GM23338 (cell line): ENCODE measurements around the gene GRIK1. TPM values are rescaled to one million over a fixed set of nuclear protein-coding genes. Genes with fewer than 3 reads are reported as not detected.

Source experiments
- ATAC-seq: fragments of 200-7000 bp; cut with Tn5 transposase; 3 replicates; pipeline ENCODE4 v1.9.1; 2020
- DNase-seq: peaks from one replicate; pipeline ENCODE4 v3.0.0-alpha.2; 2015; ENCODE audit warnings: low spot score
- H2AFZ ChIP-seq: fragments of 200-600 bp; sonication (generic); 2 replicates; pipeline ENCODE4 v1.8.0; 2016; ENCODE audit warnings: antibody characterized with exemption, mild to moderate bottlenecking, moderate library complexity
- H3F3A ChIP-seq: fragments of 200-600 bp; sonication (generic); replicated peaks from 2 replicates; pipeline ENCODE4 v1.8.0; 2017; ENCODE audit warnings: antibody characterized with exemption, mixed run types, low read depth
- H3K27ac ChIP-seq: fragments of 200-600 bp; sonication (generic); 2 replicates; pipeline ENCODE4 v1.6.1; 2016; ENCODE audit warnings: low read depth
- H3K27me3 ChIP-seq: fragments of 200-600 bp; sonication (generic); 2 replicates; pipeline ENCODE4 v1.8.0; 2016; ENCODE audit warnings: mild to moderate bottlenecking, mixed run types, moderate library complexity; ENCODE audit not compliant: insufficient read depth
- H3K36me3 ChIP-seq: fragments of 200-600 bp; sonication (generic); 2 replicates; pipeline ENCODE4 v1.8.0; 2016; ENCODE audit warnings: mild to moderate bottlenecking; ENCODE audit not compliant: insufficient read depth
- H3K4me1 ChIP-seq: fragments of 200-600 bp; sonication (generic); 2 replicates; pipeline ENCODE4 v1.8.0; 2016; ENCODE audit warnings: mild to moderate bottlenecking, moderate library complexity; ENCODE audit not compliant: insufficient read depth
- H3K4me2 ChIP-seq: fragments of 200-600 bp; sonication (generic); 2 replicates; pipeline ENCODE4 v1.7.1; 2017; ENCODE audit warnings: mixed run types
- H3K4me3 ChIP-seq: fragments of 200-600 bp; sonication (generic); 2 replicates; pipeline ENCODE4 v1.6.1; 2016; ENCODE audit warnings: mixed run types
- H3K79me2 ChIP-seq: fragments of 200-600 bp; sonication (generic); replicated peaks from 2 replicates; pipeline ENCODE4 v1.8.0; 2017; ENCODE audit warnings: mild to moderate bottlenecking; ENCODE audit not compliant: insufficient read depth
- H3K9me2 ChIP-seq: fragments of 200-600 bp; sonication (generic); 2 replicates; pipeline ENCODE4 v1.8.0; 2017; ENCODE audit not compliant: insufficient read depth
- H4K20me1 ChIP-seq: fragments of 200-600 bp; sonication (generic); replicated peaks from 2 replicates; pipeline ENCODE4 v1.8.0; 2017; ENCODE audit warnings: mild to moderate bottlenecking; ENCODE audit not compliant: insufficient read depth
- H3K27ac Mint-ChIP-seq: 2 replicates; pipeline ENCODE4 v1.8.0; 2020; ENCODE audit warnings: inconsistent platforms, mild to moderate bottlenecking, moderate library complexity, mixed read lengths
- H3K27me3 Mint-ChIP-seq: 3 replicates; pipeline ENCODE4 v1.8.0; 2022; ENCODE audit warnings: low read depth, mild to moderate bottlenecking, moderate library complexity, mixed read lengths, inconsistent platforms; ENCODE audit not compliant: insufficient read depth, poor library complexity
- H3K36me3 Mint-ChIP-seq: 3 replicates; pipeline ENCODE4 v1.8.0; 2021; ENCODE audit warnings: low read depth, mild to moderate bottlenecking, inconsistent platforms, moderate library complexity, mixed read lengths
- H3K4me1 Mint-ChIP-seq: 3 replicates; pipeline ENCODE4 v1.8.0; 2020; ENCODE audit warnings: mild to moderate bottlenecking, inconsistent platforms, mixed read lengths
- H3K4me3 Mint-ChIP-seq: 3 replicates; pipeline ENCODE4 v1.8.0; 2021; ENCODE audit warnings: moderate library complexity, mild to moderate bottlenecking, inconsistent platforms, mixed read lengths
- H3K9me3 Mint-ChIP-seq: 3 replicates; pipeline ENCODE4 v1.8.0; 2020; ENCODE audit warnings: moderate library complexity, mild to moderate bottlenecking, inconsistent platforms, mixed read lengths
- CREB1 ChIP-seq: fragments of 250-450 bp; sonication (Bioruptor Pico); IDR thresholded peaks from 2 replicates; pipeline ENCODE4 v1.5.0; 2020; ENCODE audit warnings: low read depth, mild to moderate bottlenecking, moderate library complexity
- CTCF ChIP-seq, 2 experiments: fragments of 200-600 bp in 1 of 2; sonication (generic) in 1 of 2; conservative IDR thresholded peaks; 2 replicates each; pipeline versions ENCODE4 v1.5.1 to v1.6.1; 2016 to 2017; ENCODE audit warnings: antibody characterized with exemption in 2 of 2, low read depth in 2 of 2, mild to moderate bottlenecking in 2 of 2, moderate library complexity in 1 of 2
- EZH2 ChIP-seq: fragments of 200-600 bp; sonication (generic); IDR thresholded peaks from one replicate; pipeline ENCODE4 v1.8.0; 2017; ENCODE audit warnings: antibody characterized with exemption, mild to moderate bottlenecking, low read depth; ENCODE audit not compliant: unreplicated experiment
- EZH2phosphoT487 ChIP-seq: fragments of 200-600 bp; sonication (generic); IDR thresholded peaks from one replicate; pipeline ENCODE4 v1.8.1; 2018; ENCODE audit warnings: antibody characterized with exemption; ENCODE audit not compliant: unreplicated experiment
- JUNB ChIP-seq: IDR thresholded peaks from one replicate; pipeline ENCODE4 v1.6.1; 2016; ENCODE audit warnings: antibody characterized with exemption; ENCODE audit not compliant: unreplicated experiment
- NANOG ChIP-seq: IDR thresholded peaks from 2 replicates; pipeline ENCODE4 v1.6.1; 2016; ENCODE audit warnings: antibody characterized with exemption, borderline replicate concordance
- POLR2AphosphoS5 ChIP-seq: IDR thresholded peaks from 2 replicates; pipeline ENCODE4 v1.6.1; 2016; ENCODE audit warnings: antibody characterized with exemption, low read depth
- REST ChIP-seq: IDR thresholded peaks from one replicate; pipeline ENCODE4 v1.6.1; 2018; ENCODE audit warnings: antibody characterized with exemption; ENCODE audit not compliant: unreplicated experiment
- STAT1 ChIP-seq: IDR thresholded peaks from one replicate; pipeline ENCODE4 v1.6.1; 2016; ENCODE audit warnings: antibody characterized with exemption; ENCODE audit not compliant: unreplicated experiment
- ZNF114 ChIP-seq: fragments of 250-450 bp; sonication (Bioruptor Pico); IDR thresholded peaks from 2 replicates; pipeline ENCODE4 v1.5.0; 2020; ENCODE audit warnings: mild to moderate bottlenecking, moderate library complexity
- ZNF331 ChIP-seq: fragments of 250-450 bp; sonication (Bioruptor Pico); IDR thresholded peaks from 2 replicates; pipeline ENCODE4 v1.5.0; 2020; ENCODE audit warnings: low read depth, mild to moderate bottlenecking, moderate library complexity
- polyA plus RNA-seq: library from polyadenylated mRNA; unstranded; fragments of >200 nt; fragmentation: Nextera tagmentation; extraction: Ambion mirVana; gene quantifications from 2 replicates; pipeline ENCODE4 v1.2.1, GENCODE V29; 2016
- total RNA-seq: library from RNA; depleted of rRNA; stranded (reverse); fragments of >200 nt; shearing (Covaris generic); gene quantifications from 2 replicates; pipeline ENCODE4 v1.2.3, GENCODE V29; 2014
- TF ChIP-seq, protein P1 (sequence below): IDR thresholded peaks from 2 replicates; pipeline ENCODE4 v1.6.1; 2016; ENCODE audit warnings: antibody characterized with exemption
- TF ChIP-seq, protein P2 (sequence below): fragments of 250-450 bp; sonication (Bioruptor Pico); IDR thresholded peaks from 2 replicates; pipeline ENCODE4 v1.5.0; 2020; ENCODE audit warnings: mild to moderate bottlenecking, moderate library complexity

The GRIK1 gene
- total and polyA plus RNA-seq, 2 experiments from 2014 or later, result 0.18 to 0.42 TPM

DNA sequence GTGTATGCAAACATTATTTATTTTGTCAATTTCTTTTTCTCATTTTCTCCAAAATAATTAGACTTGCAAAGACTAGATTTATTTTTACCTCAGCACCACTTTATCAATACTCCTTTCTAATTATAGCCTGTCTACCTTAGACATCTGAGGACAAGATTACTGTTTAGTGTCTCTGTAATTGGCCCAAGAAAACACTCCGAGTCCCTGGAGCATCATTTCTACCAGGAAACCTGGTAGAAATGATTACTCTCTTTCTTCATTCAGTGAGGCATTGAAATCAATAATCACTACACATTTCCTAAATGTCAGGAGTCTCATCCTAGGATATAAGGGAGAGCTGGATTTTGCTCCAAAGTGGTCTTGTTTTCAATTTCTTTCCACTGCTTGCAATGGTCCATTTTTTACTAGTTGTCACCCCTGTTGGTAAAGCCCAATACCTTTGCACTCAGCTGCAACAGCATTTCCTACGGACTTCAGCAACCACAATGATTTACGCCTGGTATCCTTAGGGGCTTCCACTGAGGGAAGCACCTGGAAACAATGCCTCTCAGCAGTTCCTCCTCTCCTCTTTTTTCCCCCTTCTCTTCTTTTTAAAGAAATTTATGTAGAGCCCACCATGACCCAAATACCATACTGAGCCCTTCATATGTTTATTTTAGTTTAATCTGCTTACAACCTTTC is 64.6 kb downstream of the GRIK1 start:
- H3K27ac ChIP-seq, result no peak overlapping the region
- no peaks in the 10 kb centered on the region for H3K79me2 ChIP-seq
- Mint-ChIP-seq H3K9me3 (peaks cover 4% of the 10 kb centered on the region; the same call in 1 of the 3 replicates), H3K27ac (peak overlapping the region; percentile 10; the same call in 1 of the 2 replicates), H3K27me3 (no peaks in the 10 kb centered on the region), H3K4me3 (no peak overlapping the region), H3K4me1 (peaks cover 32% of the 10 kb centered on the region), H3K36me3 (peaks cover 3% of the 10 kb centered on the region; the same call in 2 of the 3 replicates)
- no peak for DNase-seq
- no peak overlapping the region for H3K4me2 ChIP-seq
- H3K36me3 ChIP-seq, result no peaks in the 10 kb centered on the region
- no peaks in the 10 kb centered on the region for H4K20me1 ChIP-seq
- ATAC-seq, result peak; percentile 80
- H3F3A ChIP-seq, result no peaks in the 10 kb centered on the region
- H3K4me1 ChIP-seq, result peaks cover 5% of the 10 kb centered on the region; the same call in 1 of the 2 replicates
- no peak overlapping the region for H3K4me3 ChIP-seq
- no peaks in the 10 kb centered on the region for H3K27me3 ChIP-seq
- TF ChIP-seq CREB1 (CRISPR knock-in tag), result no peak
- TF ChIP-seq ZNF114 (CRISPR knock-in tag), result no peak
- TF ChIP-seq EZH2, result no peak
- no peak for TF ChIP-seq EZH2phosphoT487
- TF ChIP-seq ZNF331 (CRISPR knock-in tag), result no peak
- no peak for TF ChIP-seq NANOG
- TF ChIP-seq POLR2AphosphoS5, result no peak
- no peak for TF ChIP-seq JUNB
- TF ChIP-seq STAT1, result no peak
- TF ChIP-seq, protein P1, sequence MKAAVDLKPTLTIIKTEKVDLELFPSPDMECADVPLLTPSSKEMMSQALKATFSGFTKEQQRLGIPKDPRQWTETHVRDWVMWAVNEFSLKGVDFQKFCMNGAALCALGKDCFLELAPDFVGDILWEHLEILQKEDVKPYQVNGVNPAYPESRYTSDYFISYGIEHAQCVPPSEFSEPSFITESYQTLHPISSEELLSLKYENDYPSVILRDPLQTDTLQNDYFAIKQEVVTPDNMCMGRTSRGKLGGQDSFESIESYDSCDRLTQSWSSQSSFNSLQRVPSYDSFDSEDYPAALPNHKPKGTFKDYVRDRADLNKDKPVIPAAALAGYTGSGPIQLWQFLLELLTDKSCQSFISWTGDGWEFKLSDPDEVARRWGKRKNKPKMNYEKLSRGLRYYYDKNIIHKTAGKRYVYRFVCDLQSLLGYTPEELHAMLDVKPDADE, result no peak
- TF ChIP-seq CTCF (conservative IDR thresholded peaks at IDR 0.05; ENCODE audit: low read depth in 2 of 2), result no peak
- TF ChIP-seq REST, result no peak
- TF ChIP-seq, protein P2, sequence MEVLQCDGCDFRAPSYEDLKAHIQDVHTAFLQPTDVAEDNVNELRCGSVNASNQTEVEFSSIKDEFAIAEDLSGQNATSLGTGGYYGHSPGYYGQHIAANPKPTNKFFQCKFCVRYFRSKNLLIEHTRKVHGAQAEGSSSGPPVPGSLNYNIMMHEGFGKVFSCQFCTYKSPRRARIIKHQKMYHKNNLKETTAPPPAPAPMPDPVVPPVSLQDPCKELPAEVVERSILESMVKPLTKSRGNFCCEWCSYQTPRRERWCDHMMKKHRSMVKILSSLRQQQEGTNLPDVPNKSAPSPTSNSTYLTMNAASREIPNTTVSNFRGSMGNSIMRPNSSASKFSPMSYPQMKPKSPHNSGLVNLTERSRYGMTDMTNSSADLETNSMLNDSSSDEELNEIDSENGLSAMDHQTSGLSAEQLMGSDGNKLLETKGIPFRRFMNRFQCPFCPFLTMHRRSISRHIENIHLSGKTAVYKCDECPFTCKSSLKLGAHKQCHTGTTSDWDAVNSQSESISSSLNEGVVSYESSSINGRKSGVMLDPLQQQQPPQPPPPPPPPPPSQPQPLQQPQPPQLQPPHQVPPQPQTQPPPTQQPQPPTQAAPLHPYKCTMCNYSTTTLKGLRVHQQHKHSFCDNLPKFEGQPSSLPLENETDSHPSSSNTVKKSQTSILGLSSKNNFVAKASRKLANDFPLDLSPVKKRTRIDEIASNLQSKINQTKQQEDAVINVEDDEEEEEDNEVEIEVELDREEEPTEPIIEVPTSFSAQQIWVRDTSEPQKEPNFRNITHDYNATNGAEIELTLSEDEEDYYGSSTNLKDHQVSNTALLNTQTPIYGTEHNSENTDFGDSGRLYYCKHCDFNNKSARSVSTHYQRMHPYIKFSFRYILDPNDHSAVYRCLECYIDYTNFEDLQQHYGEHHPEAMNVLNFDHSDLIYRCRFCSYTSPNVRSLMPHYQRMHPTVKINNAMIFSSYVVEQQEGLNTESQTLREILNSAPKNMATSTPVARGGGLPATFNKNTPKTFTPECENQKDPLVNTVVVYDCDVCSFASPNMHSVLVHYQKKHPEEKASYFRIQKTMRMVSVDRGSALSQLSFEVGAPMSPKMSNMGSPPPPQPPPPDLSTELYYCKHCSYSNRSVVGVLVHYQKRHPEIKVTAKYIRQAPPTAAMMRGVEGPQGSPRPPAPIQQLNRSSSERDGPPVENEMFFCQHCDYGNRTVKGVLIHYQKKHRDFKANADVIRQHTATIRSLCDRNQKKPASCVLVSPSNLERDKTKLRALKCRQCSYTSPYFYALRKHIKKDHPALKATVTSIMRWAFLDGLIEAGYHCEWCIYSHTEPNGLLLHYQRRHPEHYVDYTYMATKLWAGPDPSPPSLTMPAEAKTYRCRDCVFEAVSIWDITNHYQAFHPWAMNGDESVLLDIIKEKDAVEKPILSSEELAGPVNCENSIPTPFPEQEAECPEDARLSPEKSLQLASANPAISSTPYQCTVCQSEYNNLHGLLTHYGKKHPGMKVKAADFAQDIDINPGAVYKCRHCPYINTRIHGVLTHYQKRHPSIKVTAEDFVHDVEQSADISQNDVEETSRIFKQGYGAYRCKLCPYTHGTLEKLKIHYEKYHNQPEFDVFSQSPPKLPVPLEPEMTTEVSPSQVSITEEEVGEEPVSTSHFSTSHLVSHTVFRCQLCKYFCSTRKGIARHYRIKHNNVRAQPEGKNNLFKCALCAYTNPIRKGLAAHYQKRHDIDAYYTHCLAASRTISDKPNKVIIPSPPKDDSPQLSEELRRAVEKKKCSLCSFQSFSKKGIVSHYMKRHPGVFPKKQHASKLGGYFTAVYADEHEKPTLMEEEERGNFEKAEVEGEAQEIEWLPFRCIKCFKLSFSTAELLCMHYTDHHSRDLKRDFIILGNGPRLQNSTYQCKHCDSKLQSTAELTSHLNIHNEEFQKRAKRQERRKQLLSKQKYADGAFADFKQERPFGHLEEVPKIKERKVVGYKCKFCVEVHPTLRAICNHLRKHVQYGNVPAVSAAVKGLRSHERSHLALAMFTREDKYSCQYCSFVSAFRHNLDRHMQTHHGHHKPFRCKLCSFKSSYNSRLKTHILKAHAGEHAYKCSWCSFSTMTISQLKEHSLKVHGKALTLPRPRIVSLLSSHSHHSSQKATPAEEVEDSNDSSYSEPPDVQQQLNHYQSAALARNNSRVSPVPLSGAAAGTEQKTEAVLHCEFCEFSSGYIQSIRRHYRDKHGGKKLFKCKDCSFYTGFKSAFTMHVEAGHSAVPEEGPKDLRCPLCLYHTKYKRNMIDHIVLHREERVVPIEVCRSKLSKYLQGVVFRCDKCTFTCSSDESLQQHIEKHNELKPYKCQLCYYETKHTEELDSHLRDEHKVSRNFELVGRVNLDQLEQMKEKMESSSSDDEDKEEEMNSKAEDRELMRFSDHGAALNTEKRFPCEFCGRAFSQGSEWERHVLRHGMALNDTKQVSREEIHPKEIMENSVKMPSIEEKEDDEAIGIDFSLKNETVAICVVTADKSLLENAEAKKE, result no peak
- H2AFZ ChIP-seq, result no peak overlapping the region; the same call in 1 of the 2 replicates
- peaks cover 11% of the 10 kb centered on the region; the same call in 1 of the 2 replicates for H3K9me2 ChIP-seq
